Cerebellar cortex (tissue), 1 donor: ENCODE measurements around the gene VSNL1.
A peak's percentile ranks its signal among the peaks of the same experiment; 100 is the strongest.
"Not testable (repeated sequence)": the region's sequence is repeated elsewhere in the genome, so short reads cannot be mapped to it uniquely, and the experiment has no call there.

Experiments used
- DNase-seq: peaks from one replicate; pipeline ENCODE4 v3.0.0-alpha.2; 2015; ENCODE audit warnings: low spot score

VSNL1 gene

DNA sequence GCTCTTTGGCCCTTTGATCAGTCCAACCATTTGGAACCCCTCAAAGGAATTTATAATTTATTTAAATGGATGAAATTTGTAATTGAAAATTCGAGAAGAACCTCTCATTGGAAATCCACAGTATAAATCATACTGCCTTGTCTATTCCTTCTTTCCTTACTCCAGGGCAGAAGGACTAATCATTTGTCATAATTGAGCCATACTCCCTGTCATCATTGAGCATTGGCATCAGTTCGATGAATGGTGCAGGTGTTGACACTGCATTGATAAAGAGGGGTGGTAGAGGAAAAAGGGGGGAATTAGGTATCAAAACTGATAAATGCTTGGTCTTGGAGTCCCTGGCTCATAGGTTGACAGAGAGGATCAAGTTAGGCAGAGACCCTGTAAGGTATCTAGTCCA lies 2.0 kb downstream of the VSNL1 start:
- DNase-seq = no peak

DNA sequence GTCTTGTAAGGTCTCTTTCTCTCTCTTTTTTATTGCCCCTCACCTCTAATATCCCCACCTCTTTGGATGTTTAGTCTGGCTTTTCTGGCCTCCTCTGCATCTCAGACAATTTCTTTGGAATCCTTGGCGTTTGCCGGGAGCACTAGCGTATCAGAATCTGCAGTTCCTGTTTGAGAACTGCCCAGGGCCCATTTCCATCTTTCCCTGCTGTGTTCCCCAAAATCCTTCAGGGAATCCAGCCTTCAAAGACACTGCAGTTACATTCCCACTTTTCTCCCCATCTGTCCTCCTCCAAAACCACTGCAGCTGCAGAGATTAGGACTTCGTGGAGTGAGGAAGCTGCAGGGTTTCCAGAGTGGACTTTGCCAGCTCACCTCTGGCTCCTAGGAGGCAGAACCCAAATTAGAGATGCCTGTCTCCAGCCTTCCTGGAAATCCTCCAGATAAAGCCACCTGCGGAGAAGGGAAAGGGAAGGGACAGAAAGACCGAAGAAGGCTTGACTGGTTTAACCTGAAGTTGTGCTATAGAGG lies 2.7 kb downstream of the VSNL1 start:
- peak; percentile 77 for DNase-seq

DNA sequence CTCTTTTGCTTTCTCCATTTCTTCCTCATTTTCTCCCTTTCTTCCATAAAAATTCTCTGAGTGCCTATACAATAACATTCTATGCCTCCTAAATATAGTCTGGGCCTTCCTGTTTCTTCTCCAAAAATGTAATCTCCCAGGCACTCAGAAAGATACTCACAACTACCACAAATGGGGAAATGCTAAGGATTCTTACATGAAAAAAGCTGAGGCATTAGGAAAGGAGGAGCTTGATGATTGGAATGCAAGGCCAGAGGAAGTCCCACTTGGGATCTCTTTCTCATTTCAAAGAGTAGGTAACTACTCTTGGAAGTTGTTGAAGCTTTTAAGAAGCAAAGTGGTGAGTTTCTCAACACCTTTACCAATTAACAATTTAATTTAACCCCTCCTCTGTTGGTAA lies 3.4 kb downstream of the VSNL1 start:
- DNase-seq = no peak

- DNase-seq = no peak
Measured at GRCh38 chr2:17544256-17544655, 3.8 kb downstream of the VSNL1 start.

DNA sequence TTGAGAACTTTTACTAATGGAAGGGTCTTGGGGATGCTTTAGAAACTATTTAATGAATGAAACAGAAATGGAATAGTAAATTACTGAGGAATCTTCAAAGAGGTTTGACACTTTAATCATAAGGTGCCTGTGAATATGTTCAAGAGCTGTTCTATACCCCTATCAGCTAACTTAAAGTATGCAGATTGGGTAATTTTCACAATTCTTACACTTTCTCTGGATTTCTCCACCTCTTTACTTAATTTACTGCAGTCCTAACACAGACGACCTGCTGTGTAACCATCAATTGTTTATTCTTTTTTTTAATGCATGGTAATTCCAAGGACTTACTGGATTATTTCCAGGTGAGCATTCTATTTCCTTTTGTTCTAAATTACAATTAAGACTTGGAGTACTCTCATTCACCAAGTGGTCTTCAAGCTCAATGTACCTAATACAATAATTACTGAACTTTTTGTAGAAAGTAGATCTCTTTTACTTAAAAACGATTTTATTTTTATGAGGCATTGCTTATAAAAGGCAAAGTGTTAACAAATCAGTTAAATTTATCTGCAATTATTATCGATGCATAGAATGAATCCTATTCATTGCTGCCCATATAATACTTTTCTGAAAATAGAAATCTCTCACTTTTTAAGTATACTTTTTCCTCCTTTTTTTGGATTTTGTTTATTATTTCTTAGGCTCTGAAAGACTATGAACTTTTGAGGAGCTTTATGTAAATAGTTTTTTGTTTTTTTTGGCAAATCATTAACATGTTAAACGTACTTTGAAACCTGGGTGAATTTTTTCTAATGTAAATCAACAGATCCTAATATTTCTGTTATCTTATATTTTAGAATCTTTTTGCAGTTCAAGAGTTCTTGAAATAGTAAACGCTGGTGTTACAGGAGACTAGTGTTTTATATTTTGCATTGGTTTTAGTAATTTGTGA lies 5.5 kb downstream of the VSNL1 start:
- no peak for DNase-seq

GRCh38 chr2:17547237-17547636 lies 6.7 kb downstream of the VSNL1 start:
- DNase-seq = no peak

- DNase-seq = no peak
Measured at GRCh38 chr2:17547737-17548136, 7.2 kb downstream of the VSNL1 start.

- no peak for DNase-seq
Measured at GRCh38 chr2:17550907-17551306, 10.4 kb downstream of the VSNL1 start.

GRCh38 chr2:17555150-17555549 lies 14.7 kb downstream of the VSNL1 start:
- no peak for DNase-seq

GRCh38 chr2:17557596-17557995 lies 17.1 kb downstream of the VSNL1 start:
- DNase-seq = no peak

- no peak for DNase-seq
Measured at GRCh38 chr2:17558053-17558452, 17.6 kb downstream of the VSNL1 start.

DNA sequence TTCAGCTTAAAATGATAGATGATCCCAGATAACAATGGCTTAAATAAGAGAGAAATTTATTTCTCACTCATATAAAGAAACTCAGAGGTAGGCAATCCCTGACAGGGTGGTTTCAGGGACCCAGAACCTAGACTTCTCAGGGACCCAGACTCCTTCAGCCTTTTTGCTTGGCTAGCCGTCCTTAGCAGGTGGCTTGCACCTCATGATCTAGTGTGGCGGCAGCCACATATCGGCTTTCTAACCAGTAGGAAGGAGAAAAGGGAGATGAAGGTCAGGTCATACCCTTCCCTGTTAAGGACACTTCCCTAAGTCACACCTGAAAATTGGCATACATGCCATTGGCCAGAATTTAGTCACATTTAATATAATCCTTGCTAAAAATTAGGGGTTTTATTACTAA lies 18.4 kb downstream of the VSNL1 start:
- DNase-seq = no peak

GRCh38 chr2:17565726-17566125 lies 25.2 kb downstream of the VSNL1 start:
- DNase-seq = not testable (repeated sequence)

- no peak for DNase-seq
Measured at GRCh38 chr2:17571681-17572080, 31.2 kb downstream of the VSNL1 start.

DNA sequence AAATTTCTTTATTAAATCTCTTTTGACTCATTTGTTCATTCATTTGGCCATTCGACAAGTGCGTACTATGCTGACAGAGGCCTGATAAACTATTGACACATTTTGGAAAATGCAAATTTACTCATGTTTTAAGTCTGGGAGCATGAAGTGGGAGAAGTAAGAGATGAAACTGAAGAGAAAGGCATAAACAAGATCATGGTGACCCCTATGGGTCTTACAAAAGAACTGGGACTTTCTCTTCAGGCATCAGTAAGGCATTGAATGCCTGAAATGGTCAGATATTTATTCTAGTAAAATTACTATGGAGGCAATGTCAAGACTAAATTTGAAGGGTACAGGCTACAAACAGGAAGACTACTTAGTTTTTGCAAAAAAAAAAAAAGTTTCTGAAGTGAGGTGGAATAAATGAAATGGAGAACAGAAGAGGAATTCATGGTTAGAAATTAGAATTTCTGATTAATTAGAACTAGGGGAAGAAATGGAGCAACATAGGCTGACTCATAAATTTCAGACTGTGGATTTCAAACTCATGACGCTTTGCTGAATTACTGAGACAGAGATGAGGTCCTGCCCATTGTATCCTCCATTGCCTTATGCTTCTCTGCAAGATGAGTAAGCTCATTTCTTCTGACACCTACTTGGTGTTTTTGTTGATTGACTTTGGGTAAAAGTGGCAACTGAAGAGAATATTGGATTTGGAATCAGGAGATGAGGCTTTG lies 32.7 kb downstream of the VSNL1 start:
- DNase-seq = no peak

GRCh38 chr2:17573804-17574175 lies 33.3 kb downstream of the VSNL1 start:
- no peak for DNase-seq

DNA sequence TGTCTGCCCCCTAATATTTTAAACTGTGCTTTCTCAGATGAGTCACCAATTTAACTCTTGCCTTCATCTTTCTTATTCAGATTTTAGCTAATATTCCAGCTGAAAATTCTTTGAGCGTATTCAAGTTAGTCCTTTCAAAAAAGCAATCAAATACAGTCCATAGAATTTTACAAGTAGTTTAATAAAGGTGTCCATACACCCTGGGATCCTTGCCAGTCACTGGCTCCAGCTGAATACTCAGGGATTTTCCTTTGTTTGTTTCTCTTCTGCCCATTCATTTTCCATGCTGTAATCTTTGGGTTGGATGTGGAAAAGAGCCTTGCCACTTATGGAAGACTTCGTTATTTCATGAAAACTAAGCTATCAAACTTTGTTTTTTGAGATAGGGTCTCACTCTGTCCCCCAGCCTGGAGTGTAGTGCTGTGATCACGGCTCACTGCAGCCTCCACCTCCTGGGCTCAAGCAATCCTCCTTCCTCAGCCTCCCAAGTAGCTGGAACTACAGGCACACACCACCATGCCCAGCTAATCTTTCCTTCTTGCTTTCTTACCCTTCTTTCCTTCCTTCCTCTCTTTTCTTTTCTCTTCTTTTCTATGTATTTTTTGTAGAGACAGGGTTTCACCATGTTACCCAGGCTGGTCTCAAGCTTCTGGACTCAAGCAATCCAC lies 34.0 kb downstream of the VSNL1 start:
- DNase-seq = no peak

DNA sequence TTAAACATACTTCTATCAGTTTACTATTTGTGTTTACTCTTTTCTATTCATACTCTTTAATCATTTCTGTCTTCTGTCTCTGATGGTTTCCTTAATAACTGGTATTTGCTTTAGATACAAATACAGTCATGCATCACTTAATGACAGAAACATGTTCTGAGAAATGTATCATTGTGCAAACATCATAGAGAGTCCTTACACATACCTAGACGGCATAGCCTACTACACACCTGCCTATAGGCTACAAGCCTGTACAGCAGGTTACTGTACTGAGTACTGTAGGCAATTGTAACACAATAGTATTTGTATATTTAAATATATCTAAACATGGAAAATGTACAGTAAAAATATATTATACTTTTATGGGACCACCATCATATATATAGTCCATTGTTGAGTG lies 36.3 kb downstream of the VSNL1 start:
- no peak for DNase-seq

- peak; percentile 98 for DNase-seq
Measured at GRCh38 chr2:17578466-17578928, 38.0 kb downstream of the VSNL1 start.

- no peak for DNase-seq
Measured at GRCh38 chr2:17579605-17580318, 39.3 kb downstream of the VSNL1 start.

GRCh38 chr2:17580319-17580715 lies 39.8 kb downstream of the VSNL1 start:
- no peak for DNase-seq

DNA sequence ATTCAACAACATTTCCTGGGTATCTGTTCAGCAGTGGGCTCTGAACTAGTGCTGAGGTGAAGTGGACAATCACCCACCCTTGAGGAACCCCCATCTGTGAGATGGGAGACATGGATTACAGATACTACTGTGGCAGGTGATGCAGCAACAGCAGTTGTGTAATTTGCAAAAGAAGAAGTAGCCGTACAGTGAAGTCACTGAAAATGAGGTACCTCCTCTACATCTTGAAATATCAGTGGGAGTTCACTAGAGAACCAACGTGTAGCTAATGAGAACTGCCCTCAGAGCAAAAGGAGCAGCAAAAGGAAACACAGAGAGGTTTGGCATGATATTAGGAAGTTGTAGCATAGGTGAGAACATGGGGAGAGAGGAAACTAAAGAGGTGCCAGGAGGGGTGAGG lies 41.3 kb downstream of the VSNL1 start:
- no peak for DNase-seq
